A549 (cell line): Measurements from ENCODE around the gene KIF12. TPM values are rescaled to one million over a fixed set of nuclear protein-coding genes. Genes with fewer than 3 reads are reported as not detected.

Experiments used
- ATAC-seq, 2 experiments: fragments of 200-7000 bp in 1 of 2; fragments of >200 bp in 1 of 2; cut with Nextera tagmentation in 1 of 2; cut with Tn5 transposase in 1 of 2; 3 replicates each; pipeline versions ENCODE4 v1.8.0 to v1.9.1; 2018 to 2020; ENCODE audit warnings: mild to moderate bottlenecking in 1 of 2, moderate library complexity in 1 of 2
- CTCF ChIA-PET: fragments of 300-600 bp; sonication (Branson Sonifier 250); formaldehyde crosslinking; extraction: SDS; loops from one replicate; lab custom pipeline; 2021; ENCODE audit warnings: antibody characterized with exemption, inconsistent platforms; lab: Yijun Ruan, JAX
- POLR2A ChIA-PET: fragments of 350-600 bp; formaldehyde crosslinking; extraction: SDS; loops from one replicate; lab custom pipeline; 2021; ENCODE audit warnings: antibody characterized with exemption, inconsistent platforms; lab: Yijun Ruan, JAX
- DNase-seq, 2 experiments: peaks; one replicate each; pipeline versions ENCODE4 v3.0.0 to v3.0.0-alpha.2; 2011 to 2016; ENCODE audit warnings: low read depth in 1 of 2, low spot score in 1 of 2
- FAIRE-seq: peaks from 2 replicates; lab custom pipeline; 2011; peaks lifted over from hg19 to GRCh38; lab: Jason Lieb, UNC
- H3K27ac ChIP-seq, 2 experiments: fragments of >200 bp; sonication (Bioruptor Twin); formaldehyde crosslinking; 3 replicates each; pipeline ENCODE4 v1.5.1; 2016 to 2017
- H3K4me1 ChIP-seq: fragments of >200 bp; sonication (Bioruptor Twin); formaldehyde crosslinking; 3 replicates; pipeline ENCODE4 v1.6.1; 2016
- H3K4me2 ChIP-seq: fragments of >200 bp; sonication (Bioruptor Twin); formaldehyde crosslinking; 3 replicates; pipeline ENCODE4 v1.6.1; 2016
- H3K4me3 ChIP-seq: fragments of >200 bp; sonication (Bioruptor Twin); formaldehyde crosslinking; 3 replicates; pipeline ENCODE4 v1.5.1; 2016
- H3K9me3 ChIP-seq: fragments of >200 bp; sonication (Bioruptor Twin); formaldehyde crosslinking; 3 replicates; pipeline ENCODE4 v1.6.1; 2016
- CBX2 ChIP-seq: fragments of 200-600 bp; sonication (generic); IDR thresholded peaks from 2 replicates; pipeline ENCODE4 v1.6.1; 2016; ENCODE audit warnings: low read depth, mild to moderate bottlenecking, borderline replicate concordance
- CBX8 ChIP-seq: fragments of 200-600 bp; sonication (generic); IDR thresholded peaks from 2 replicates; pipeline ENCODE4 v1.6.1; 2016
- EHMT2 ChIP-seq: fragments of 200-600 bp; sonication (generic); IDR thresholded peaks from 2 replicates; pipeline ENCODE4 v1.6.1; 2016; ENCODE audit warnings: antibody characterized with exemption, low read depth, mild to moderate bottlenecking, moderate library complexity
- ELK1 ChIP-seq: fragments of 150-350 bp; IDR thresholded peaks from 2 replicates; pipeline ENCODE4 v1.6.1; 2014; ENCODE audit warnings: low read depth, mild to moderate bottlenecking, low read length
- EP300 ChIP-seq, 2 experiments: fragments of >200 bp; sonication (Bioruptor Twin); formaldehyde crosslinking; IDR thresholded peaks; 2 replicates in 1 of 2; 3 replicates in 1 of 2; pipeline ENCODE4 v1.6.1; 2016 to 2017
- FOSB ChIP-seq: fragments of 250-450 bp; sonication (Bioruptor Pico); IDR thresholded peaks from 2 replicates; pipeline ENCODE4 v1.5.0; 2020; ENCODE audit warnings: mild to moderate bottlenecking, moderate library complexity
- FOXS1 ChIP-seq: fragments of 250-450 bp; sonication (Bioruptor Pico); IDR thresholded peaks from 2 replicates; pipeline ENCODE4 v1.5.0; 2020; ENCODE audit warnings: mild to moderate bottlenecking, moderate library complexity
- GATA3 ChIP-seq: IDR thresholded peaks from 2 replicates; pipeline ENCODE4 v1.6.1; 2012; ENCODE audit warnings: borderline replicate concordance
- HDAC2 ChIP-seq: fragments of 200-600 bp; sonication (generic); IDR thresholded peaks from 2 replicates; pipeline ENCODE4 v1.6.1; 2016
- HOXB13 ChIP-seq: fragments of 250-450 bp; sonication (Bioruptor Pico); IDR thresholded peaks from 2 replicates; pipeline ENCODE4 v1.5.0; 2020; ENCODE audit warnings: low read depth, mild to moderate bottlenecking, moderate library complexity
- HOXB5 ChIP-seq: fragments of 250-450 bp; sonication (Bioruptor Pico); IDR thresholded peaks from 2 replicates; pipeline ENCODE4 v1.5.0; 2020; ENCODE audit warnings: mild to moderate bottlenecking, moderate library complexity
- JUNB ChIP-seq: fragments of >200 bp; sonication (Bioruptor Twin); formaldehyde crosslinking; IDR thresholded peaks from 2 replicates; pipeline ENCODE4 v1.6.1; 2016
- KDM1A ChIP-seq: fragments of 200-600 bp; sonication (generic); IDR thresholded peaks from 2 replicates; pipeline ENCODE4 v1.6.1; 2016; ENCODE audit warnings: low read depth, mild to moderate bottlenecking
- MAX ChIP-seq: IDR thresholded peaks from 2 replicates; pipeline ENCODE4 v1.6.1; 2012
- MAZ ChIP-seq: fragments of 150-350 bp; IDR thresholded peaks from 2 replicates; pipeline ENCODE4 v1.6.1; 2014; ENCODE audit warnings: antibody characterized with exemption, low read depth, low read length, borderline replicate concordance
- NR3C1 ChIP-seq: fragments of >200 bp; sonication (Bioruptor Twin); formaldehyde crosslinking; IDR thresholded peaks from 3 replicates; pipeline ENCODE4 v1.6.1; 2017
- PHF8 ChIP-seq: fragments of 200-600 bp; sonication (generic); IDR thresholded peaks from 2 replicates; pipeline ENCODE4 v1.6.1; 2016; ENCODE audit warnings: low read depth, mild to moderate bottlenecking, antibody characterized with exemption, moderate library complexity, borderline replicate concordance
- RAD21 ChIP-seq, 2 experiments: fragments of >200 bp in 1 of 2; sonication (Bioruptor Twin) in 1 of 2; formaldehyde crosslinking in 1 of 2; IDR thresholded peaks in 1 of 2; conservative IDR thresholded peaks in 1 of 2; 2 replicates in 1 of 2; 3 replicates in 1 of 2; pipeline ENCODE4 v1.6.1; 2012 to 2018; ENCODE audit warnings: inconsistent platforms in 1 of 2
- RCOR1 ChIP-seq: fragments of 150-350 bp; IDR thresholded peaks from 2 replicates; pipeline ENCODE4 v1.6.1; 2014; ENCODE audit warnings: antibody characterized with exemption, low read length, low read depth
- REST ChIP-seq: fragments of 200-600 bp; sonication (generic); IDR thresholded peaks from 2 replicates; pipeline ENCODE4 v1.6.1; 2016; ENCODE audit warnings: antibody characterized with exemption, mild to moderate bottlenecking, moderate library complexity
- SREBF2 ChIP-seq: fragments of 450-650 bp; IDR thresholded peaks from 2 replicates; pipeline ENCODE4 v1.6.1; 2014; ENCODE audit warnings: mild to moderate bottlenecking, moderate library complexity
- TFCP2L1 ChIP-seq: fragments of 250-450 bp; sonication (Bioruptor Pico); IDR thresholded peaks from 2 replicates; pipeline ENCODE4 v1.5.0; 2021; ENCODE audit warnings: mild to moderate bottlenecking
- ZC3H11A ChIP-seq: fragments of 450-650 bp; IDR thresholded peaks from 2 replicates; pipeline ENCODE4 v1.6.1; 2014; ENCODE audit warnings: antibody characterized with exemption, mild to moderate bottlenecking
- WGBS: methylation state at CpG from one replicate; pipeline ENCODE4 v1.1.6; 2017; ENCODE audit errors: missing lambda C conversion rate; 5-methylcytosine and 5-hydroxymethylcytosine counted together
- polyA plus RNA-seq, 4 experiments: library from polyadenylated mRNA; depleted of rRNA in 3 of 4; stranded (reverse); fragments of >200 nt; fragmentation: RNase III in 1 of 4; extraction: RNeasy Plus Mini Kit Qiagen cat#74134 plus additional on column Dnase treatment in 1 of 4; gene quantifications; 2 replicates in 3 of 4; 3 replicates in 1 of 4; pipeline ENCODE4 v1.2.3, GENCODE V29; 2011 to 2017

Gene KIF12
- polyA plus RNA-seq, 2 of the 4 experiments (the other 2 are of a cell fraction), result 6.0 to 6.3 TPM

GRCh38 chr9:114070188-114071103 is 28.6 kb downstream of the KIF12 start:
- Histone ChIP-seq H3K4me1 (0 out of 3 replicates have a peak, but pooled peaks cover 3% of the 10 kb centered on the region), H3K4me3 (no peak overlapping the region), H3K9me3 (no peaks in the 10 kb centered on the region), H3K4me2 (no peak overlapping the region), H3K27ac (0 out of 6 replicates have a peak overlapping the region, but pooled peaks of 1 of the 2 experiments have one; percentile 31)
- ATAC-seq, result no peak
- DNase-seq, result no peak
- FAIRE-seq, result no peak
- WGBS, result 95% methylated on average over 9 of the region's 17 CpGs
- TF ChIP-seq HDAC2 (no peak), RCOR1 (no peak), NR3C1 (no peak), GATA3 (no peak), SREBF2 (no peak), PHF8 (no peak), TFCP2L1 (CRISPR knock-in tag) (no peak), RAD21 (conservative IDR thresholded peaks at IDR 0.05 in 1 of 2, IDR thresholded peaks at IDR 0.05 in 1 of 2) (no peak)
- POLR2A ChIA-PET, result no interaction called here
- CTCF ChIA-PET, result interaction anchor here (0.5 to 4.7 kb wide), 3 partner anchors 12 to 238 kb away, joined by 3 to 40 read pairs (median 3); no protein-coding TSS in a partner anchor

- ChIA-PET POLR2A (no interaction called here), CTCF (interaction anchor here (1.3 to 4.7 kb wide), 2 partner anchors 13 to 333 kb away, joined by 3 to 40 read pairs; no protein-coding TSS in a partner anchor)
- 92% methylated on average over 6 of the region's 9 CpGs for WGBS
- H3K27ac ChIP-seq, result no peak overlapping the region
- no peak for DNase-seq
- H3K4me2 ChIP-seq, result no peak overlapping the region
- no peaks in the 10 kb centered on the region for H3K9me3 ChIP-seq
- TF ChIP-seq MAX (no peak), FOXS1 (CRISPR knock-in tag) (no peak), REST (no peak), MAZ (no peak), FOSB (CRISPR knock-in tag) (no peak), ELK1 (no peak)
- no peaks in the 10 kb centered on the region for H3K4me1 ChIP-seq
- no peak overlapping the region for H3K4me3 ChIP-seq
- ATAC-seq, result no peak
- no peak for FAIRE-seq
Observed at GRCh38 chr9:114069476-114070187, 29.5 kb downstream of the KIF12 start.

GRCh38 chr9:114065304-114065703 is 33.8 kb downstream of the KIF12 start:
- FAIRE-seq, result no peak
- Histone ChIP-seq H3K4me2 (no peak overlapping the region), H3K9me3 (peaks cover 2% of the 10 kb centered on the region; the same call in 1 of the 3 replicates), H3K4me3 (no peak overlapping the region), H3K27ac (no peak overlapping the region), H3K4me1 (no peaks in the 10 kb centered on the region)
- POLR2A ChIA-PET, result no interaction called here
- 85% methylated on average over 8 of the region's 8 CpGs for WGBS
- ATAC-seq, result no peak
- TF ChIP-seq JUNB (no peak), PHF8 (no peak), CBX2 (no peak), ZC3H11A (no peak), SREBF2 (no peak), EP300 (IDR thresholded peaks at IDR 0.05) (no peak), HOXB13 (CRISPR knock-in tag) (no peak), EHMT2 (no peak), KDM1A (no peak), HOXB5 (CRISPR knock-in tag) (no peak), CBX8 (no peak), GATA3 (no peak)
- CTCF ChIA-PET, result interaction anchor here (1.0 kb wide), 1 partner anchor 26 kb away, joined by 3 read pairs; no protein-coding TSS in a partner anchor
- DNase-seq, result no peak
